GM12892 (cell line): ENCODE measurements around the gene PGRMC1.
"Not testable (repeated sequence)": the region's sequence is repeated elsewhere in the genome, so short reads cannot be mapped to it uniquely, and the experiment has no call there.

ENCODE experiments used
- POLR2A ChIP-seq: IDR thresholded peaks from 2 replicates; pipeline ENCODE4 v1.6.1; 2011; ENCODE audit warnings: low read depth, low read length, control low read depth
- POLR2AphosphoS5 ChIP-seq: IDR thresholded peaks from 2 replicates; pipeline ENCODE4 v1.6.1; 2011; ENCODE audit warnings: low read depth, low read length, control low read depth
- TAF1 ChIP-seq: IDR thresholded peaks from 2 replicates; pipeline ENCODE4 v1.6.1; 2011; ENCODE audit warnings: low read depth, mild to moderate bottlenecking, control low read depth, low read length, borderline replicate concordance

- not testable (repeated sequence) for TF ChIP-seq TAF1, POLR2AphosphoS5, POLR2A
Measured at GRCh38 chrX:119210931-119211648, 25.0 kb upstream of the PGRMC1 start.
